SU-DHL-6 (cell line): Measurements from ENCODE around the gene OR5J2.

Experiments
- H2AFZ ChIP-seq: fragments of 200-600 bp; sonication (generic); 2 replicates; pipeline ENCODE4 v1.6.1; 2014; ENCODE audit warnings: low read depth, mild to moderate bottlenecking, moderate library complexity, mixed read lengths, antibody characterized with exemption, low read length; ENCODE audit not compliant: severe bottlenecking
- H3F3A ChIP-seq: fragments of 200-600 bp; shearing (Covaris generic); 2 replicates; pipeline ENCODE4 v1.6.0; 2016; ENCODE audit warnings: antibody characterized with exemption, mild to moderate bottlenecking; ENCODE audit not compliant: insufficient read depth
- H3K27ac ChIP-seq: fragments of 200-600 bp; sonication (generic); 2 replicates; pipeline ENCODE4 v1.5.1; 2016; ENCODE audit warnings: low read depth, mild to moderate bottlenecking, low read length, moderate library complexity, mixed read lengths
- H3K27me3 ChIP-seq: fragments of 200-600 bp; sonication (generic), shearing (Covaris generic); 2 replicates; pipeline ENCODE4 v1.6.0; 2014; ENCODE audit warnings: mild to moderate bottlenecking, low read length
- H3K36me3 ChIP-seq: fragments of 200-600 bp; sonication (generic); 2 replicates; pipeline ENCODE4 v1.6.1; 2014; ENCODE audit warnings: mild to moderate bottlenecking, low read length, mixed read lengths
- H3K4me2 ChIP-seq: fragments of 300-600, 200-600 bp; shearing (Covaris generic), sonication (generic); 2 replicates; pipeline ENCODE4 v1.6.0; 2014; ENCODE audit warnings: low read length, low read depth, mild to moderate bottlenecking; ENCODE audit not compliant: poor library complexity, severe bottlenecking
- H3K4me3 ChIP-seq: fragments of 200-600 bp; sonication (generic); 2 replicates; pipeline ENCODE4 v1.5.1; 2014; ENCODE audit warnings: antibody characterized with exemption, low read length, mild to moderate bottlenecking, mixed read lengths; ENCODE audit not compliant: insufficient read depth, poor library complexity, severe bottlenecking
- H3K79me2 ChIP-seq: fragments of 200-600 bp; sonication (generic); 2 replicates; pipeline ENCODE4 v1.6.1; 2014; ENCODE audit warnings: mild to moderate bottlenecking, low read length, moderate library complexity; ENCODE audit not compliant: insufficient read depth
- H3K9ac ChIP-seq: fragments of 200-600 bp; sonication (generic); 2 replicates; pipeline ENCODE4 v1.7.0; 2014; ENCODE audit warnings: mild to moderate bottlenecking, low read length
- H3K9me2 ChIP-seq: fragments of 200-600 bp; sonication (generic); replicated peaks from 2 replicates; pipeline ENCODE4 v1.6.1; 2014; ENCODE audit warnings: low read length; ENCODE audit not compliant: insufficient read depth
- H3K9me3 ChIP-seq: fragments of 200-600 bp; sonication (generic); 2 replicates; pipeline ENCODE4 v1.6.1; 2014; ENCODE audit warnings: low read length, mixed read lengths; ENCODE audit not compliant: insufficient read depth
- H4K20me1 ChIP-seq: fragments of 200-600 bp; sonication (generic); 2 replicates; pipeline ENCODE4 v1.6.1; 2014; ENCODE audit warnings: low read depth, mild to moderate bottlenecking, antibody characterized with exemption, low read length, moderate library complexity, mixed read lengths
- EZH2phosphoT487 ChIP-seq: fragments of 200-600 bp; sonication (generic), shearing (Covaris generic); conservative IDR thresholded peaks from 2 replicates; pipeline ENCODE4 v1.6.1; 2018; ENCODE audit warnings: mild to moderate bottlenecking, antibody characterized with exemption, low read length, moderate library complexity, mixed read lengths
- TF ChIP-seq, protein P1 (sequence below): fragments of 200-600 bp; sonication (generic); IDR thresholded peaks from one replicate; pipeline ENCODE4 v1.5.1; 2017; ENCODE audit warnings: antibody characterized with exemption, mild to moderate bottlenecking, low read length, moderate library complexity; ENCODE audit not compliant: insufficient read depth, poor library complexity, severe bottlenecking

The OR5J2 gene

DNA sequence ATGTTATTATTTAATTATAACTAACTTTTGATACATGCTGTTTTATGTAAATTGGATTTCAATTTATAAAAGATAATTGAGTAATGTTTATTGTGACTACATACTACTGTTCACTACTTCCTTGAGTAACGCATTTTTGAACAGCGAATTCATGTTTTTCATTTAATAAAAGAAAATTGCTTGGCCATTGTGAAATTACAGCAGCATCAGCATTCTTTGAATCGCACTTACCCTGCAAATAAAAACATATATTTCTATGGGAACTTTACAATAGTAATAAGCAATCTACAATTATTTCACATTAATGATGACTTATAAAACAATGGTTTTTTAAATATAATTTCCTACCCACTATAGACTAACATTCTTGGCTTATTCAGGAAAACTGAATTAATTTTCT is 20.3 kb downstream of the OR5J2 start:
- no peak overlapping the region for H2AFZ ChIP-seq
- no peaks in the 10 kb centered on the region for H4K20me1 ChIP-seq
- H3K4me3 ChIP-seq, result no peak overlapping the region

DNA sequence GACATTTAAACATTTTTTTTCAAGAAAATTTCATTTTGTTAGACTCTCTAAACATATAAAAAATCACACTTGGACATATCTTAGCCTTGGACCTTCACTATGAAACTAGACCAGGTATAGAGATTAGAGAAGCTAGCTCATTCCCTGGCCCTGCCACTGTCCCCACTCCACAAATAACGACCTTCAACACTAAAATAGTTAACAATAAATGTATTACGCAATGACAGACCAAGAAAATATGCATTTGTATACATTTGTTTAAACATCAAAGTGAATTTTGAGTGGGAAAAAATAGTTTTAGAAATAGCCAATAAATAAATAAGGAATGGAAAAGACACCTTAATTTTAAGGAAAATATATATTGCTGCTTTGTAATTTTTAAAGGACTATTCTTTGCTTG is 20.9 kb downstream of the OR5J2 start:
- Histone ChIP-seq H3K36me3 (no peaks in the 10 kb centered on the region), H3K79me2 (no peaks in the 10 kb centered on the region), H3K27ac (no peak overlapping the region), H3K9me2 (no peaks in the 10 kb centered on the region), H3K4me3 (no peak overlapping the region), H3K27me3 (no peaks in the 10 kb centered on the region), H3F3A (no peaks in the 10 kb centered on the region), H3K9me3 (no peaks in the 10 kb centered on the region), H3K9ac (no peak overlapping the region), H2AFZ (no peak overlapping the region), H4K20me1 (no peaks in the 10 kb centered on the region), H3K4me2 (no peak overlapping the region)
- no peak for TF ChIP-seq EZH2phosphoT487
- TF ChIP-seq, protein P1, sequence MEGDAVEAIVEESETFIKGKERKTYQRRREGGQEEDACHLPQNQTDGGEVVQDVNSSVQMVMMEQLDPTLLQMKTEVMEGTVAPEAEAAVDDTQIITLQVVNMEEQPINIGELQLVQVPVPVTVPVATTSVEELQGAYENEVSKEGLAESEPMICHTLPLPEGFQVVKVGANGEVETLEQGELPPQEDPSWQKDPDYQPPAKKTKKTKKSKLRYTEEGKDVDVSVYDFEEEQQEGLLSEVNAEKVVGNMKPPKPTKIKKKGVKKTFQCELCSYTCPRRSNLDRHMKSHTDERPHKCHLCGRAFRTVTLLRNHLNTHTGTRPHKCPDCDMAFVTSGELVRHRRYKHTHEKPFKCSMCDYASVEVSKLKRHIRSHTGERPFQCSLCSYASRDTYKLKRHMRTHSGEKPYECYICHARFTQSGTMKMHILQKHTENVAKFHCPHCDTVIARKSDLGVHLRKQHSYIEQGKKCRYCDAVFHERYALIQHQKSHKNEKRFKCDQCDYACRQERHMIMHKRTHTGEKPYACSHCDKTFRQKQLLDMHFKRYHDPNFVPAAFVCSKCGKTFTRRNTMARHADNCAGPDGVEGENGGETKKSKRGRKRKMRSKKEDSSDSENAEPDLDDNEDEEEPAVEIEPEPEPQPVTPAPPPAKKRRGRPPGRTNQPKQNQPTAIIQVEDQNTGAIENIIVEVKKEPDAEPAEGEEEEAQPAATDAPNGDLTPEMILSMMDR, result no peak

More for the DNA sequence above, 20.3 kb downstream of the OR5J2 start:
- Histone ChIP-seq H3K4me2 (no peak overlapping the region), H3K27me3 (no peaks in the 10 kb centered on the region), H3K36me3 (no peaks in the 10 kb centered on the region), H3K79me2 (no peaks in the 10 kb centered on the region), H3K9ac (no peak overlapping the region), H3K9me3 (no peaks in the 10 kb centered on the region), H3F3A (no peaks in the 10 kb centered on the region), H3K27ac (no peak overlapping the region), H3K9me2 (no peaks in the 10 kb centered on the region)
- TF ChIP-seq, protein P1, result no peak
- TF ChIP-seq EZH2phosphoT487, result no peak

DNA sequence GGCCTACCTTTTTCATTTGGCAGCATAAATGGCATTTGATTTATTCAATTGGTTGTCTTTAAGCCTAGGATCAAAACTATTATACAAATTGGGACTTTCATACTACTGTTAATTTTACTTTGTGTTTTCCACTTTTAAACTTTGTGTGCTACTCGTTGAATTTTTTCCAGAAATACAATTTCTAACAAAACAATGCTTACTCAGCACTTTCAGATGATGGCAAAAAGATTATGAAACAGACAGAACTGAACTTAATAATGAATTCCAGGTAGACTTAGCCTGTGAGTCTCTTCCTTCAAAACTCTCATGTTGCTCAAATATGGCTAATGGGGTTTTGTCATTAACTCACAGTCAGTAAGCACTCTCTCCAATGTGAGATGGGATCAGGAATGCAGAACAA is 31.4 kb downstream of the OR5J2 start:
- Histone ChIP-seq H3K27ac (no peak overlapping the region), H2AFZ (no peak overlapping the region), H3K4me2 (no peak overlapping the region), H3K9ac (no peak overlapping the region), H3K79me2 (no peaks in the 10 kb centered on the region), H3K36me3 (no peaks in the 10 kb centered on the region), H4K20me1 (no peaks in the 10 kb centered on the region), H3F3A (no peaks in the 10 kb centered on the region), H3K4me3 (no peak overlapping the region), H3K9me2 (no peaks in the 10 kb centered on the region), H3K27me3 (no peaks in the 10 kb centered on the region), H3K9me3 (no peaks in the 10 kb centered on the region)
- TF ChIP-seq, protein P1, result no peak
- no peak for TF ChIP-seq EZH2phosphoT487
